HG02970 (cell line): Measurements from ENCODE around the gene CD300C.
"Not testable (repeated sequence)": the region's sequence is repeated elsewhere in the genome, so short reads cannot be mapped to it uniquely, and the experiment has no call there.

Source experiments
- ATAC-seq: cut with Tn5 transposase; IDR thresholded peaks from one replicate; pipeline ENCODE4 v1.9.1; 2021; ENCODE audit warnings: mild to moderate bottlenecking, moderate library complexity, moderate number of reproducible peaks; ENCODE audit not compliant: unreplicated experiment, low FRiP score

CD300C gene

GRCh38 chr17:74539281-74539820 lies 6.6 kb downstream of the CD300C start:
- ATAC-seq, result no peak

- no peak for ATAC-seq
These were observed 9.0 kb downstream of the CD300C start for GRCh38 chr17:74536890-74537289.

GRCh38 chr17:74532115-74532514 lies 13.8 kb downstream of the CD300C start:
- ATAC-seq, result no peak

GRCh38 chr17:74531231-74531761 lies 14.6 kb downstream of the CD300C start, which contains the start of gene CD300LB:
Gene CD300LB, minus strand, starts transcription at chr17:74531475. Its CDS starts 125 bp downstream, at chr17:74531350.
- no peak for ATAC-seq

GRCh38 chr17:74530831-74531150 lies 15.1 kb downstream of the CD300C start:
- no peak for ATAC-seq

GRCh38 chr17:74529243-74529642 lies 16.7 kb downstream of the CD300C start:
- ATAC-seq, result no peak

- peak; percentile 45 for ATAC-seq
These were observed 17.3 kb downstream of the CD300C start for GRCh38 chr17:74528491-74529199.

GRCh38 chr17:74527756-74528155 lies 18.2 kb downstream of the CD300C start:
- ATAC-seq, result no peak

GRCh38 chr17:74527081-74527480 lies 18.8 kb downstream of the CD300C start:
- ATAC-seq, result no peak

- no peak for ATAC-seq
These were observed 19.2 kb downstream of the CD300C start for GRCh38 chr17:74526681-74527080.

GRCh38 chr17:74525781-74526288 lies 20.1 kb downstream of the CD300C start:
- ATAC-seq, result no peak

GRCh38 chr17:74525465-74525725 lies 20.5 kb downstream of the CD300C start:
- no peak for ATAC-seq

GRCh38 chr17:74524653-74525464 lies 21.1 kb downstream of the CD300C start:
- no peak for ATAC-seq

- ATAC-seq, result no peak
These were observed 22.6 kb downstream of the CD300C start for GRCh38 chr17:74523308-74523707.

- no peak for ATAC-seq
These were observed 23.4 kb downstream of the CD300C start for GRCh38 chr17:74522381-74523105.

GRCh38 chr17:74521701-74522201 lies 24.2 kb downstream of the CD300C start:
- no peak for ATAC-seq

- ATAC-seq, result no peak
These were observed 25.0 kb downstream of the CD300C start for GRCh38 chr17:74520790-74521480.

GRCh38 chr17:74520016-74520434 lies 25.9 kb downstream of the CD300C start:
- ATAC-seq, result no peak

GRCh38 chr17:74518413-74518981 lies 27.4 kb downstream of the CD300C start:
- ATAC-seq, result not testable (repeated sequence)
